Activated CD4-positive, alpha-beta T cell treated with anti-CD3 and anti-CD28 coated beads for 36 hours (primary cell): ENCODE results near the gene UBXN6. TPM values are rescaled to one million over a fixed set of nuclear protein-coding genes. Genes with fewer than 3 reads are reported as not detected.

Experiments
- ATAC-seq: fragments of 200-7000 bp; cut with Tn5 transposase; one replicate; pipeline ENCODE4 v1.10.0; 2021; ENCODE audit warnings: mild to moderate bottlenecking, moderate library complexity
- CTCF ChIA-PET: fragments of 350-600 bp; sonication (Branson Sonifier 250); formaldehyde crosslinking; loops from one replicate; lab custom pipeline; 2021; ENCODE audit warnings: antibody characterized with exemption; lab: Charles Lee
- POLR2A ChIA-PET: fragments of 350-600 bp; sonication (Branson Sonifier 250); formaldehyde crosslinking; loops from one replicate; lab custom pipeline; 2021; ENCODE audit warnings: antibody characterized with exemption, inconsistent platforms; lab: Charles Lee
- DNase-seq: peaks from one replicate; pipeline ENCODE4 v3.0.0-alpha.2; 2020
- H3K27ac Mint-ChIP-seq: one replicate; pipeline ENCODE4 v1.8.0; 2021; ENCODE audit warnings: mixed read lengths
- H3K27me3 Mint-ChIP-seq: one replicate; pipeline ENCODE4 v1.8.0; 2021; ENCODE audit warnings: mixed read lengths
- H3K36me3 Mint-ChIP-seq: one replicate; pipeline ENCODE4 v1.8.0; 2021; ENCODE audit warnings: low read depth, mixed read lengths
- H3K4me1 Mint-ChIP-seq: one replicate; pipeline ENCODE4 v1.8.0; 2021; ENCODE audit warnings: mixed read lengths
- H3K4me3 Mint-ChIP-seq: one replicate; pipeline ENCODE4 v1.8.0; 2021; ENCODE audit warnings: mild to moderate bottlenecking, moderate library complexity, mixed read lengths
- H3K9me3 Mint-ChIP-seq: one replicate; pipeline ENCODE4 v1.8.0; 2021; ENCODE audit warnings: low read depth, mixed read lengths
- intact Hi-C, 2 experiments: fragments of 100-400 bp; cut with DNase I in 1 of 2; cut with micrococcal nuclease in 1 of 2; formaldehyde crosslinking; loops; one replicate each; pipeline versions ENCODE4 v1.14.2 to v1.15.1; 2022 to 2024; cut with DNase I, micrococcal nuclease
- microRNA-seq: library from miRNA; unstranded; fragments of <30 nt; microRNA quantifications from one replicate; pipeline ENCODE4 v1.2.0, GENCODE V29; 2021; ENCODE audit warnings: borderline replicate concordance
- total RNA-seq, 2 experiments: library from RNA; stranded (reverse); gene quantifications; one replicate each; pipeline ENCODE4 v1.2.3, GENCODE V29; 2021

Gene UBXN6
- total RNA-seq, 2 experiments from 2014 or later, result 32.9 to 38.4 TPM

- intact Hi-C loops, result loop anchor here (1.0 to 10.0 kb wide), 12 partner anchors 20 to 1577 kb away; partner anchors contain the start of genes ANKRD24 (in 1 of the 2), DAPK3 (in 1 of the 2), MAP2K2 (in 1 of the 2) and MFSD12 (in 1 of the 2)
- Mint-ChIP-seq H3K27ac (peak within 1 kb of the TSS; percentile 95), H3K4me1 (peaks cover 62% of the 10 kb centered on the region), H3K4me3 (peak within 1 kb of the TSS; percentile 93), H3K9me3 (no peaks in the 10 kb centered on the region), H3K36me3 (peaks cover 36% of the 10 kb centered on the region), H3K27me3 (no peaks in the 10 kb centered on the region)
- CTCF ChIA-PET, result interaction anchor here (0.6 to 3.2 kb wide), 9 partner anchors 19 to 252 kb away, joined by 3 to 13 read pairs (median 4); partner anchors contain the start of gene YJU2
- POLR2A ChIA-PET, result interaction anchor here (0.6 to 1.2 kb wide), 2 partner anchors 30 to 133 kb away, joined by 3 read pairs; no protein-coding TSS in a partner anchor
- peak; percentile 54 for ATAC-seq
- DNase-seq, result peak; percentile 95
These were observed 57.3 kb downstream of the UBXN6 start, which contains the start of gene SH3GL1 for GRCh38 chr19:4400135-4400936. Gene SH3GL1, minus strand, starts transcription at chr19:4400547. Its CDS starts 179 bp downstream, at chr19:4400368.

- ATAC-seq (peak; percentile 0), DNase-seq (no peak)
- Mint-ChIP-seq H3K4me1 (peaks cover 63% of the 10 kb centered on the region), H3K36me3 (peaks cover 38% of the 10 kb centered on the region), H3K4me3 (peak overlapping the region; percentile 93), H3K27me3 (no peaks in the 10 kb centered on the region), H3K27ac (peak overlapping the region; percentile 83), H3K9me3 (no peaks in the 10 kb centered on the region)
- POLR2A ChIA-PET, result interaction anchor here (0.6 to 1.2 kb wide), 2 partner anchors 30 to 133 kb away, joined by 3 read pairs; no protein-coding TSS in a partner anchor
- intact Hi-C loops, result loop anchor here (1.0 to 10.0 kb wide), 12 partner anchors 19 to 1578 kb away; partner anchors contain the start of genes ANKRD24 (in 1 of the 2), DAPK3 (in 1 of the 2), MAP2K2 (in 1 of the 2) and MFSD12 (in 1 of the 2)
- CTCF ChIA-PET, result interaction anchor here (0.6 to 3.2 kb wide), 4 partner anchors 19 to 153 kb away, joined by 3 to 13 read pairs (median 4); partner anchors contain the start of gene YJU2
These were observed 57.8 kb downstream of the UBXN6 start for GRCh38 chr19:4399812-4400134.

GRCh38 chr19:4396949-4397783, 60.4 kb downstream of the UBXN6 start:
- Mint-ChIP-seq H3K27ac (no peak overlapping the region), H3K4me3 (no peak overlapping the region), H3K9me3 (no peaks in the 10 kb centered on the region), H3K36me3 (peaks cover 27% of the 10 kb centered on the region), H3K4me1 (peaks cover 65% of the 10 kb centered on the region), H3K27me3 (no peaks in the 10 kb centered on the region)
- DNase-seq (no peak), ATAC-seq (no peak)
- ChIA-PET CTCF (interaction anchor here (1.0 kb wide), 1 partner anchor 26 kb away, joined by 3 read pairs; no protein-coding TSS in a partner anchor), POLR2A (interaction anchor here (0.6 kb wide), 1 partner anchor 18 kb away, joined by 3 read pairs; no protein-coding TSS in a partner anchor)
- intact Hi-C loops, result no loop called here

Small RNAs within 50 kb of the gene (microRNA-seq; reads per million reads assigned to microRNA genes)
- gene MIR4746, result 2.8 reads per million

Other genes with a start within 250 kb of the UBXN6 start
- gene EBI3, start 228.3 kb downstream of the UBXN6 start, total RNA-seq, result 10 to 100 TPM; 14.5 to 16.8 TPM
- gene YJU2, start 210.7 kb downstream of the UBXN6 start, total RNA-seq, result 10 to 100 TPM; 29.8 to 34.8 TPM
- gene SHD, start 178.5 kb downstream of the UBXN6 start, total RNA-seq, result not detected
- gene TMIGD2, start 155.4 kb downstream of the UBXN6 start, total RNA-seq, result 10 to 100 TPM; 15.8 to 16.1 TPM
- 10 to 100 TPM; 23.1 to 25.3 TPM for gene FSD1, start 153.2 kb downstream of the UBXN6 start, total RNA-seq
- gene STAP2, start 119.0 kb downstream of the UBXN6 start, total RNA-seq, result 10 to 100 TPM; 11.0 to 11.5 TPM
- 10 to 100 TPM; 12.6 to 18.0 TPM for gene MPND, start 114.2 kb downstream of the UBXN6 start, total RNA-seq
- gene SH3GL1, start 57.2 kb downstream of the UBXN6 start, total RNA-seq, result 10 to 100 TPM; 42.0 to 46.8 TPM
- gene CHAF1A, start 55.2 kb downstream of the UBXN6 start, total RNA-seq, result 10 to 100 TPM; 77.0 to 78.9 TPM
- gene HDGFL2, start 14.5 kb upstream of the UBXN6 start, total RNA-seq, result 10 to 100 TPM; 50.5 to 68.1 TPM
- not detected for gene PLIN4, start 60.7 kb upstream of the UBXN6 start, total RNA-seq
- not detected for gene PLIN5, start 77.4 kb upstream of the UBXN6 start, total RNA-seq
- gene LRG1, start 82.2 kb upstream of the UBXN6 start, total RNA-seq, result under 1 TPM; 0.35 to 0.57 TPM
- gene SEMA6B, start 101.9 kb upstream of the UBXN6 start, total RNA-seq, result not detected
- gene TNFAIP8L1, start 181.7 kb upstream of the UBXN6 start, total RNA-seq, result 10 to 100 TPM; 14.1 to 15.4 TPM
- 10 to 100 TPM; 34.7 to 53.8 TPM for gene MYDGF, start 212.5 kb upstream of the UBXN6 start, total RNA-seq